UCSD-AML1 (cell line): ENCODE measurements around the gene MID1.

ENCODE experiments used
- DNase-seq: peaks from one replicate; lab custom pipeline; 2025; ENCODE audit not compliant: unreplicated experiment; lab: John Stamatoyannopoulos, UW

The MID1 gene

GRCh38 chrX:10576777-10577447 lies 43.5 kb downstream of the MID1 start:
- DNase-seq = no peak

GRCh38 chrX:10576186-10576585 lies 44.2 kb downstream of the MID1 start:
- DNase-seq = no peak

DNA sequence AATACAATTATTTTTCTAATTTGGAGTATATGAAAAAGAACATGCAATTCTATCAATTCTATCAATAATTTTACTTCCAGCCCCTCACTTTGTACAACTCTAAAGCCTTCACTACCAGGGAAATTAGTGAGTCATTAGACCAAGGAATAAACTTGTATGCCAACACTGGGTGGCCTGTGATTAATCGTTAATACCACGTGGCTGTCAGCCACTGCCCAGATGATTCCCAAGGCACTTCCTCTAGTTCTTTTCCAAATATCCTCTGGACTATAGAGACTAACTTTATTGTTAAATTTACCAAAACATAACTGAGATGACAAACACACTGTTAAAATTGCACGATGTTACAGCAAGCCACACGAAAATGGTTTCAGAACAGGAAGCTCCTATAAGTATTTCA lies 45.7 kb downstream of the MID1 start:
- DNase-seq = no peak

GRCh38 chrX:10571260-10571659 lies 49.1 kb downstream of the MID1 start:
- DNase-seq = no peak

GRCh38 chrX:10570601-10571000 lies 49.8 kb downstream of the MID1 start:
- DNase-seq = no peak

GRCh38 chrX:10569946-10570345 lies 50.4 kb downstream of the MID1 start:
- DNase-seq = no peak

DNA sequence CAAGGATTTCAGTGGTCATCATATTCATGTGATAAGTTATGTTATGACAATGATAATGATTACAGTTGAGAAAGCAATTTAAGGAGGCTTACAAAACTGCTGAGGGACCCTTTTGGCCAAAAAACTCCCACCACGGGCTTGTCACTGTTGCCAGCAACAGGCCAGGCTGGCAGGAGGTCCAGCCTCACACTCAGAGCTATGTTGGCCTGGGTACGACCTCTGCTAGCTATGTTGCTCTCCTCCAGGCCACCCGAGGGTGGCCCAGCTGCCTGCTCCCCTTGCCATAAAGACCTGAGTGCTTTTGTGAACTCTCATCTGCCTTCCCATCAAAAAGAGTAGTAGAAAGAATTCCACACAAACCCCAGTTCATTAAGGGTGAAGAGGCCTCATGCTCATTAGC lies 52.0 kb downstream of the MID1 start:
- no peak for DNase-seq

GRCh38 chrX:10567136-10567535 lies 53.2 kb downstream of the MID1 start:
- no peak for DNase-seq

GRCh38 chrX:10566716-10567097 lies 53.7 kb downstream of the MID1 start:
- DNase-seq = no peak

GRCh38 chrX:10564484-10564883 lies 55.9 kb downstream of the MID1 start:
- DNase-seq = no peak

GRCh38 chrX:10557166-10557565 lies 63.2 kb downstream of the MID1 start:
- DNase-seq = no peak

GRCh38 chrX:10556405-10556804 lies 64.0 kb downstream of the MID1 start:
- DNase-seq = no peak

GRCh38 chrX:10555846-10556245 lies 64.5 kb downstream of the MID1 start:
- no peak for DNase-seq

GRCh38 chrX:10554612-10555270 lies 65.6 kb downstream of the MID1 start:
- DNase-seq = no peak

DNA sequence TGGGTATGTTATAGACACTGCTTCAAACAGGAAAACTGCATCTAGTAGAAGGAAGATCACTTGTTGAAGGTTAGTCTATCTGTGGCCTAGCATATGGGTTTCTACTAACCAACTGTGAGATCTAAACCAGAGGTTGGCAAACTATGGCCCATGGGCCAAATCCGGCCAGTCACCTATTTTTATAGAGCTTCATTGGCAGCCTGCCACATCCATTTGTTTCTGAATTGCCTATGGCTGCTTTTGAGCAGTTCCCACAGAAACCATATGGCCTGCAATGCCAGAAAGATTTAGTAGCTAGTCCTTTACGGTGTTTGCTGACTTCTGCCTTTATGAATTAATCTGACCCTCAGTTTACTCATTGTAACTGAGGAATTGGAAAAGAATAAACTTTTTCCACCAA lies 71.1 kb downstream of the MID1 start:
- DNase-seq = no peak

DNA sequence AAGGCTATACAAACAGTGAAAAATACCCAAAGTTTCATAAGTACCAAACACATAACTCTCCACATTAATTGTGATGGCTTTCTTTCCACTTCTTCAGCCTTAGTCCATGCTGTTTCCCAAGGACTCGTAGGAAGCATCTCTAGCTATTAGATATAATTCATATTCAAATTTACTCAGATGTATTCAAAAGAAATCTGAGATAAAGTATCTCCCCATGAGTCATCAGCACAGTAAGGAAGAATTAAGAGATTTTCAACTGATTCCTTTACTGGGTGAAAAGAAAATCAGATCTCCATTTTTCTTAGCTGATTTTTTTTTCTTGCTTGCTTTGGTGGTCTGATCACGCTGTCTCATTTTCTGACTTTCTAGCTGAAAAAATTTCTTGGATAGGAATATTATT lies 71.7 kb downstream of the MID1 start:
- no peak for DNase-seq

- DNase-seq = no peak
Measured at GRCh38 chrX:10545882-10546281, 74.5 kb downstream of the MID1 start.

- DNase-seq = no peak
Measured at GRCh38 chrX:10542586-10542985, 77.8 kb downstream of the MID1 start.

DNA sequence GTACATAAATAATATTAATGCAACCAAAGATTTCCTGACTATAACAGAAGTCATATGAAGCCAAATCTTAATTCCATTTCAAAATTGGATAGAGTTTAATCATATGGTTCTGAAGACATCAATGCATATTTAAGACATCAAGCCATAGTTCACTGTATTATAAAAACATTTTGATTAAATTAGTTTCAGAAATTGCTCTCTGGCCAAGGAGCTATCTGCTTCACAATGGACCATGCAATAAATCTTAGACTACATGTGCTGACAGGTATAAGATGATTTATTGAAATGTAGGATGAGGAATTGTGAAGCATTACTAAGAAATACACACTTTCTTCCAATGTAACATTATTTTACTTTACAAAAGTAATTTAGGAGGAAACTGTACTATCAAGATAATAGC lies 81.6 kb downstream of the MID1 start:
- DNase-seq = no peak

GRCh38 chrX:10537308-10537707 lies 83.1 kb downstream of the MID1 start:
- no peak for DNase-seq

DNA sequence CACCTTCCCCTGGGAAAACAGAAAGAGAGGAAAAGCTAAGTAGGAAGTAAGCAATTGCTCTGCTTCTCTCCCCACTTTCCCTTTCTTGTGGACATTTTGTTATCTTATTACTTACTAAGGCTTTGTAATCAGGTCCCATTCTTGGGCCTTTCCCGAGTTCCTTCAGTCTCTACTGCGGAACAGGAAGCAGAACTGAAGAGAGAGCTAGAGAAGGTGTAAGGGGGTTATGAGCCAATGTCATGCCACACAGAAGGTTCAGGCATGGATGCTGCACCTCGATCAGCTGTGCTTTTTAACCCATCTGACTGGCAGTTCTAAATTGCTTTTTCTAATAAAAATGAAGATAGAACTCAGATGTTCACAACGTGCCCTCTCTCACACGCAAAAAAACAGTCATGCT lies 83.6 kb downstream of the MID1 start:
- DNase-seq = no peak

DNA sequence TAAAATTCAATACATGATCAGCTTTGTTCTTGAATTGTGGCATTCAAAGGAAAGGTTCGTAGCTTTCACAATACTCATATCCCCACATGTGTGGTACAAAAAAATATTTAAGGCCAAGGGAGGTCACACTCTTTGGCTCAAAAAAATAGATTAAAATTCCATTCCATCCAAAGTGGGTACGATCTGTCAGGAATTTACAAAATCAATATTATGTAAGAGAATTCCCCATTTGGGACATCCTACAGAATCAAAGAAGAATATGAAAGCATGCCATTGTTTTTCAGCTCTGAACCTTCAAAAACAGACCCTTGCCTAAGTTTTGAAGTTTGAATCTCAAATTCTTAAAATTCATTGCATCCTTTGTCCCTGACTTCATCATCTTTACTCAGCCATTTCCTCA lies 85.8 kb downstream of the MID1 start:
- DNase-seq = no peak
